KMS-11 (cell line): ENCODE measurements around the gene GRB2.

Source experiments
- H2AFZ ChIP-seq: fragments of 200-600 bp; sonication (generic); 2 replicates; pipeline ENCODE4 v1.6.1; 2016; ENCODE audit warnings: antibody characterized with exemption, mixed run types, low read depth
- H3K27ac ChIP-seq: fragments of 200-600 bp; sonication (generic); 2 replicates; pipeline ENCODE4 v1.6.1; 2016; ENCODE audit warnings: mild to moderate bottlenecking, mixed run types
- H3K27me3 ChIP-seq: fragments of 200-600 bp; sonication (generic); 2 replicates; pipeline ENCODE4 v1.6.1; 2017; ENCODE audit warnings: mild to moderate bottlenecking, low read depth, mixed run types, moderate library complexity; ENCODE audit not compliant: insufficient read depth
- H3K36me3 ChIP-seq: fragments of 200-600 bp; sonication (generic); 2 replicates; pipeline ENCODE4 v1.6.1; 2017; ENCODE audit warnings: mild to moderate bottlenecking, mixed run types; ENCODE audit not compliant: insufficient read depth
- H3K4me1 ChIP-seq: fragments of 200-600 bp; sonication (generic); 2 replicates; pipeline ENCODE4 v1.6.1; 2016; ENCODE audit warnings: mild to moderate bottlenecking, low read depth, mixed run types; ENCODE audit not compliant: poor library complexity, severe bottlenecking
- H3K4me2 ChIP-seq: fragments of 200-600 bp; sonication (generic); 2 replicates; pipeline ENCODE4 v1.7.0; 2016; ENCODE audit warnings: mild to moderate bottlenecking, mixed run types
- H3K4me3 ChIP-seq: fragments of 200-600 bp; sonication (generic); IDR thresholded peaks from 2 replicates; pipeline ENCODE4 v1.6.1; 2017; ENCODE audit warnings: low read depth, low read length, mixed read lengths; ENCODE audit not compliant: insufficient read depth
- H3K79me2 ChIP-seq: fragments of 200-600 bp; sonication (generic); 2 replicates; pipeline ENCODE4 v1.6.1; 2016; ENCODE audit warnings: low read depth, mixed run types; ENCODE audit not compliant: insufficient read depth
- H3K9ac ChIP-seq: fragments of 200-600 bp; sonication (generic); 2 replicates; pipeline ENCODE4 v1.6.1; 2016; ENCODE audit warnings: mild to moderate bottlenecking, mixed run types
- H4K20me1 ChIP-seq: fragments of 200-600 bp; sonication (generic); 2 replicates; pipeline ENCODE4 v1.6.1; 2016; ENCODE audit warnings: mild to moderate bottlenecking, mixed run types; ENCODE audit not compliant: insufficient read depth
- TF ChIP-seq, protein P1 (sequence below): fragments of 200-600 bp; sonication (generic); conservative IDR thresholded peaks from 2 replicates; pipeline ENCODE4 v1.6.1; 2017; ENCODE audit warnings: low read depth, mild to moderate bottlenecking, antibody characterized with exemption, low read length, moderate library complexity, mixed read lengths

GRB2 gene

GRCh38 chr17:75353176-75353575 lies 52.3 kb downstream of the GRB2 start:
- no peak overlapping the region for H2AFZ ChIP-seq
- no peak overlapping the region for H3K4me3 ChIP-seq
- H3K4me1 ChIP-seq: peaks cover 26% of the 10 kb centered on the region
- H3K27me3 ChIP-seq: no peaks in the 10 kb centered on the region
- no peak overlapping the region for H3K27ac ChIP-seq
- H3K79me2 ChIP-seq: peaks cover 63% of the 10 kb centered on the region
- H3K4me2 ChIP-seq: no peak overlapping the region
- H4K20me1 ChIP-seq: no peaks in the 10 kb centered on the region
- H3K9ac ChIP-seq: no peak overlapping the region
- no peaks in the 10 kb centered on the region for H3K36me3 ChIP-seq
- TF ChIP-seq, protein P1, sequence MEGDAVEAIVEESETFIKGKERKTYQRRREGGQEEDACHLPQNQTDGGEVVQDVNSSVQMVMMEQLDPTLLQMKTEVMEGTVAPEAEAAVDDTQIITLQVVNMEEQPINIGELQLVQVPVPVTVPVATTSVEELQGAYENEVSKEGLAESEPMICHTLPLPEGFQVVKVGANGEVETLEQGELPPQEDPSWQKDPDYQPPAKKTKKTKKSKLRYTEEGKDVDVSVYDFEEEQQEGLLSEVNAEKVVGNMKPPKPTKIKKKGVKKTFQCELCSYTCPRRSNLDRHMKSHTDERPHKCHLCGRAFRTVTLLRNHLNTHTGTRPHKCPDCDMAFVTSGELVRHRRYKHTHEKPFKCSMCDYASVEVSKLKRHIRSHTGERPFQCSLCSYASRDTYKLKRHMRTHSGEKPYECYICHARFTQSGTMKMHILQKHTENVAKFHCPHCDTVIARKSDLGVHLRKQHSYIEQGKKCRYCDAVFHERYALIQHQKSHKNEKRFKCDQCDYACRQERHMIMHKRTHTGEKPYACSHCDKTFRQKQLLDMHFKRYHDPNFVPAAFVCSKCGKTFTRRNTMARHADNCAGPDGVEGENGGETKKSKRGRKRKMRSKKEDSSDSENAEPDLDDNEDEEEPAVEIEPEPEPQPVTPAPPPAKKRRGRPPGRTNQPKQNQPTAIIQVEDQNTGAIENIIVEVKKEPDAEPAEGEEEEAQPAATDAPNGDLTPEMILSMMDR: no peak

GRCh38 chr17:75352079-75352569 lies 53.4 kb downstream of the GRB2 start:
- Histone ChIP-seq H3K9ac (no peak overlapping the region), H2AFZ (no peak overlapping the region), H4K20me1 (no peaks in the 10 kb centered on the region), H3K4me3 (no peak overlapping the region), H3K4me2 (no peak overlapping the region), H3K79me2 (peaks cover 60% of the 10 kb centered on the region), H3K4me1 (peaks cover 37% of the 10 kb centered on the region), H3K27ac (no peak overlapping the region), H3K27me3 (no peaks in the 10 kb centered on the region), H3K36me3 (no peaks in the 10 kb centered on the region)
- TF ChIP-seq, protein P1: no peak

GRCh38 chr17:75350706-75351105 lies 54.8 kb downstream of the GRB2 start:
- Histone ChIP-seq H3K4me1 (peaks cover 50% of the 10 kb centered on the region), H3K27ac (no peak overlapping the region), H3K9ac (no peak overlapping the region), H2AFZ (no peak overlapping the region), H3K4me2 (no peak overlapping the region), H3K36me3 (no peaks in the 10 kb centered on the region), H4K20me1 (no peaks in the 10 kb centered on the region; the same call in 1 of the 2 replicates), H3K79me2 (peaks cover 53% of the 10 kb centered on the region), H3K27me3 (no peaks in the 10 kb centered on the region), H3K4me3 (no peak overlapping the region)
- TF ChIP-seq, protein P1: no peak

DNA sequence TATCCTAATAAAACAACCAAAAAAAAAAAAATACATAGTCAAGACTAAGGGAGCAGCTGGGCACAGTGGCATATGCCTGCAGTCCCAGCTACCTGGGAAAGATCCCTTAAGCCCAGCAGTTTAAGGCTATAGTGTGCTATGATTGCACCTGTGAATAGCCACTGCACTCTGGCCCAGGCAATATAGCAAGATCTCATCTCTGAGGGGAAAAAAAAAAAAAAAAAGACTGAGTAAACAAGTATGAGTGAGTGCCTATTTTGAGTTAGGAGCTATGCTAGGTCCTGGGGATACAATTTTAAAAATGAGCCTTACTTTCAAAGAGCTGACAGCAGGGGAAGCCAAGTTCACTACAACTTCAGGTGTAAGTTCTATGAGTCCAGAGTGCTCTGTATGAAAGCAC lies 55.4 kb downstream of the GRB2 start:
- Histone ChIP-seq H3K4me1 (peaks cover 56% of the 10 kb centered on the region), H3K27me3 (no peaks in the 10 kb centered on the region), H3K9ac (no peak overlapping the region), H3K79me2 (peaks cover 55% of the 10 kb centered on the region), H4K20me1 (no peaks in the 10 kb centered on the region; the same call in 1 of the 2 replicates), H3K36me3 (no peaks in the 10 kb centered on the region), H3K4me2 (no peak overlapping the region), H3K27ac (no peak overlapping the region), H3K4me3 (no peak overlapping the region), H2AFZ (no peak overlapping the region)
- TF ChIP-seq, protein P1: no peak
